Coronary artery (tissue), 2 donors: ENCODE data around the gene GSC2.

Experiments used
- DNase-seq: peaks from one replicate; pipeline ENCODE4 v3.0.0-alpha.2; 2017; ENCODE audit warnings: low spot score
- H3K27ac ChIP-seq, 2 donors: fragments of 200-600 bp; sonication (generic); one replicate each; pipeline ENCODE4 v1.5.1; 2016 to 2019
- H3K4me3 ChIP-seq: fragments of 200-600 bp; sonication (generic); 2 replicates; pipeline ENCODE4 v1.5.1; 2016; ENCODE audit warnings: mild to moderate bottlenecking, moderate library complexity
- TF ChIP-seq, protein P1 (sequence below): fragments of 200-600 bp; sonication (generic); IDR thresholded peaks from one replicate; pipeline ENCODE4 v1.5.1; 2019; ENCODE audit warnings: antibody characterized with exemption

GSC2 gene

GRCh38 chr22:19129871-19130270 lies 20.2 kb downstream of the GSC2 start:
- Histone ChIP-seq H3K27ac (no peak overlapping the region), H3K4me3 (no peak overlapping the region)
- no peak for DNase-seq
- TF ChIP-seq, protein P1, sequence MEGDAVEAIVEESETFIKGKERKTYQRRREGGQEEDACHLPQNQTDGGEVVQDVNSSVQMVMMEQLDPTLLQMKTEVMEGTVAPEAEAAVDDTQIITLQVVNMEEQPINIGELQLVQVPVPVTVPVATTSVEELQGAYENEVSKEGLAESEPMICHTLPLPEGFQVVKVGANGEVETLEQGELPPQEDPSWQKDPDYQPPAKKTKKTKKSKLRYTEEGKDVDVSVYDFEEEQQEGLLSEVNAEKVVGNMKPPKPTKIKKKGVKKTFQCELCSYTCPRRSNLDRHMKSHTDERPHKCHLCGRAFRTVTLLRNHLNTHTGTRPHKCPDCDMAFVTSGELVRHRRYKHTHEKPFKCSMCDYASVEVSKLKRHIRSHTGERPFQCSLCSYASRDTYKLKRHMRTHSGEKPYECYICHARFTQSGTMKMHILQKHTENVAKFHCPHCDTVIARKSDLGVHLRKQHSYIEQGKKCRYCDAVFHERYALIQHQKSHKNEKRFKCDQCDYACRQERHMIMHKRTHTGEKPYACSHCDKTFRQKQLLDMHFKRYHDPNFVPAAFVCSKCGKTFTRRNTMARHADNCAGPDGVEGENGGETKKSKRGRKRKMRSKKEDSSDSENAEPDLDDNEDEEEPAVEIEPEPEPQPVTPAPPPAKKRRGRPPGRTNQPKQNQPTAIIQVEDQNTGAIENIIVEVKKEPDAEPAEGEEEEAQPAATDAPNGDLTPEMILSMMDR: no peak

GRCh38 chr22:19128946-19129727 lies 21.0 kb downstream of the GSC2 start:
- DNase-seq: no peak
- no peak overlapping the region for H3K27ac ChIP-seq
- TF ChIP-seq, protein P1: no peak

DNA sequence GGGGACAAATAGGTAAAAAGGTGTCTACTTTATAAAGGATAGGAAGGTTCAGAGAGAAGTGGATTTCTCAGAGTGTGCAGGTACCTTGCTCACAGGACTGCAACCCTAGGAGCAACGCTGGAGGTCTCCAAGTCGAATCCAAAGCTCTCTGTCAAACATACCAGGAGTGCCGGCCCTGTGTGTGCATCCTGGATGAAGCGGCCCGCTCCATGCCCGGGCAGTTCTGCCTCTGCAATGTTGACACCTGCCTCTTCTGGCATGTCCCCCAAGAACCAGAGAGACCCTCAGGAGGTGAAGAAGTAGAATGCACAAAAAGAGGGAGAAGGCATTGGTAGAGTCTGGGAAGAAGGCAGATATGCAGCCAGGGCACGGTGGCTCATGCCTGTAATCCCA lies 22.1 kb downstream of the GSC2 start:
- TF ChIP-seq, protein P1: no peak

More at GRCh38 chr22:19128946-19129727, 21.0 kb downstream of the GSC2 start:
- no peak overlapping the region for H3K4me3 ChIP-seq

GRCh38 chr22:19127329-19128008 lies 22.6 kb downstream of the GSC2 start:
- H3K4me3 ChIP-seq: no peak overlapping the region
- TF ChIP-seq, protein P1: no peak
- DNase-seq: no peak
- no peak overlapping the region for H3K27ac ChIP-seq

More for the DNA sequence above, 22.1 kb downstream of the GSC2 start:
- H3K4me3 ChIP-seq: no peak overlapping the region
- no peak for DNase-seq
- no peak overlapping the region for H3K27ac ChIP-seq

DNA sequence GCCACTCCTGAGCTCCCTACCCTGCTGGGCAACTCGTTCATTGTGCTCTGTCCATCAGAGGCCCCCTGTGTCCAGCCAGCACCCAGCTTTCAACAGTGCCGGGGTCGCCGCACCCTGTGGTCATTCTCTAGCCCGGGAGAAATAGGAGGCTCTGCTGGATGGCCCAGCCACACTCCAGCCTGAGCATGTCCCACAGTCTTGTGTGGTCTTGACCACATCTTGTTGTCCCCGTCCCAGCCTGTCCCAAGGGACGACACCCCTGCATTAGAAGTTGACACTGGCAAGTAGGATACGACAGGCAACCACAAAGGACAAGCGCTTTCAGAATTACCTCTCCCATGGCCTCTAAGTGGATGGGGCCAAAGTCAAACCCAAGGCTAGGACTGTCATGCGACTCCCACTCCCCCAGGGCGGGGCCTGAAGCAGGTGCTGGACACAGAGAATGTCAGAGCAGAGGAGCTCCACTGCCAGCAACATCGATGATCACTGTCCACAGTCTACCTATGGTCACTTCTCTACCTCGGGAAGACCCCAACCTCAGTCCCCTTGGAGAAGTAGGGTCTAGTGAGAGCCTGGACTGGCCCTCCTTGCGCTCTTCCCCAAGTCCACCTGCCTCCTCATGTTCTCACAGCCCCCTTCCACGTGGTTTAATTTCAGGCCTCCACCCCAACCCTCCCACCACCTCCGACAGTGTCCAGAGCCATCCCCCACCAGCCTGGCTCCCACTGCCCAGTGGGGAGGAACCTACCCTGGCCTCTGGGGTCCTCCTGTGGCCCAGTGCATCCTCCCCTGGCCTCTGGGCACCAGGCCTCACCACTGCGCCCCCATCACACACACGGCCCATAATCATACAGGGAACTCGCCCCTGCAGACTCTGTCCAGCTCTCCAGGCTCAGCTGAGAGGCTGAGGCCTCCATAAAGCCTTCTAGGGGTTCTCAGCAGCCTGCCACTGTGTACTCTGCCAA lies 23.5 kb downstream of the GSC2 start:
- no peak for DNase-seq
- TF ChIP-seq, protein P1: no peak
- Histone ChIP-seq H3K4me3 (no peak overlapping the region), H3K27ac (no peak overlapping the region)

DNA sequence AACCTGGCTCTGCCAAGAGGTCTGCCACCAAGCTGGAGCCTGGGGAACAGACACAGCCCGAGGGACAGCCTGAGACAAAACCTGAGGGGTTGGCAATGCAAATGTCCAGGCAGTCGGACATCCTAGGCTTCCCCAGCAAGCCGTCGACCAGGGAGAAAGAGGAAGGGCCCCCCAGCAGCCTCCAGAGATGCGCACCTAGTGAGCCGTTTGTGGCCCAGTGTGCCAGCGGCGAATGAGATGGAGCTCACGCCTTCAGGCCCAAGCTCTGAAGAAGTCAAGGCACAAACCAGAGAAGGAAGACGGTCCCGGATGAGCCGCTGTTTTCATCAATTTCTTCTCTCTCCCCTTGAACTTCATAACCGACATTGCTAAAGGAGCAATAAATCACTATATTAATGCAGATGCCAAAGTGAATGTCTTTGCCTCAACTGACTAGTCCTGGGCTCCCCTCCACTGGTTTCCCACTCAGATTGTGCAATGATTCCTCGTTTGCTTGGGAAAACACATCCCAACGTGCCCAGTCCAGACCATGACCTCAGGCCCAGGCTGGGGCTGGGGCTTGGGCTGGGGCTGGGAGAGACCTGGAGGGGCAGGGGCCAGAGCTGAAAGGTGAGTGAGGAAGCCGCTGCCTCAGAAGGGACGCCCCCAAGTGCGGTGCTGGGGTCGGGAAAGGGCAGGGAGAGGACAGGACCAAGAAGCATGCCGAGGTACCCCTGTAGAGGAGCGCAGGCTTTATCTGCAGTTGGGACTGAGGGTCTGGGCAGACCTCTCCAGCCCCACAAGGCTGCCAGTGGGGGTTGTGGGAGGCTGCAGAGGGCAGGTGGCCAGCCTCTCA lies 24.4 kb downstream of the GSC2 start:
- H3K27ac ChIP-seq: no peak overlapping the region
- TF ChIP-seq, protein P1: no peak
- no peak for DNase-seq
- no peak overlapping the region for H3K4me3 ChIP-seq
